K562 (cell line): ENCODE measurements around the gene ARHGAP24. TPM values are rescaled to one million over a fixed set of nuclear protein-coding genes. Genes with fewer than 3 reads are reported as not detected.

Experiments used
- ADNP ChIP-seq: fragments of 200-800 bp; sonication (Bioruptor generic); IDR thresholded peaks from 2 replicates; pipeline ENCODE4 v1.6.1; 2016; ENCODE audit warnings: missing genetic modification characterization, missing compliant biosample characterization
- AFF1 ChIP-seq, 2 experiments: fragments of 450-650 bp; IDR thresholded peaks; 2 replicates each; pipeline ENCODE4 v1.6.1; 2018; ENCODE audit warnings: mild to moderate bottlenecking in 2 of 2, low read depth in 1 of 2; ENCODE audit not compliant: partially characterized antibody in 2 of 2
- IRF9 ChIP-seq: fragments of 450-650 bp; IDR thresholded peaks from 2 replicates; pipeline ENCODE4 v1.6.1; 2016; ENCODE audit warnings: missing biosample characterization, missing genetic modification characterization
- PHB2 ChIP-seq: fragments of 450-650 bp; IDR thresholded peaks from 2 replicates; pipeline ENCODE4 v1.6.1; 2017; ENCODE audit warnings: low read depth
- RNF219 ChIP-seq: fragments of 250-450 bp; sonication (Bioruptor Pico); IDR thresholded peaks from 2 replicates; pipeline ENCODE4 v1.5.0; 2022; ENCODE audit warnings: mild to moderate bottlenecking
- polyA plus RNA-seq, 8 experiments: library from polyadenylated mRNA; depleted of rRNA in 4 of 8; stranded (reverse) in 5 of 8; unstranded in 3 of 8; fragments of >200 nt; fragmentation: Nextera tagmentation in 2 of 8; fragmentation: Illumina TruSeq in 1 of 8; extraction: Ambion mirVana in 2 of 8; extraction: Trizol in 1 of 8; gene quantifications; 2 replicates each; pipeline versions ENCODE4 v1.2.1 to v1.2.3, GENCODE V29; 2011 to 2014; ENCODE audit warnings: inconsistent platforms in 1 of 8, missing spikeins in 1 of 8
- total RNA-seq, 7 experiments: library from RNA; depleted of rRNA in 6 of 7; stranded (reverse); fragments of >200 nt in 6 of 7; fragmentation: Illumina TruSeq in 2 of 7; extraction: Trizol in 2 of 7; gene quantifications; 2 replicates each; pipeline versions ENCODE4 v1.2.1 to v1.2.3, GENCODE V29; 2011 to 2021; ENCODE audit warnings: low replicate concordance in 1 of 7
- TF ChIP-seq, protein P1 (sequence below), 2 experiments: fragments of 450-650 bp in 1 of 2; sonication (generic) in 1 of 2; formaldehyde crosslinking in 1 of 2; IDR thresholded peaks; 2 replicates each; pipeline versions ENCODE4 v1.7.1 to v1.9.0; 2016 to 2022; ENCODE audit warnings: inconsistent platforms in 1 of 2, mild to moderate bottlenecking in 1 of 2, missing genetic modification reagents in 1 of 2
- TF ChIP-seq, protein P2 (sequence below), 2 experiments: fragments of 200-800 bp in 1 of 2; sonication (Bioruptor generic) in 1 of 2; sonication (generic) in 1 of 2; formaldehyde crosslinking in 1 of 2; IDR thresholded peaks in 1 of 2; conservative IDR thresholded peaks in 1 of 2; 2 replicates each; pipeline versions ENCODE4 v1.5.0 to v1.6.1; 2016 to 2020; ENCODE audit warnings: missing compliant biosample characterization in 1 of 2, missing genetic modification characterization in 1 of 2, missing genetic modification reagents in 1 of 2

ARHGAP24 gene
- total and polyA plus RNA-seq, 9 of the 15 experiments (the other 6 are each of a cell fraction or from before 2014, with no cell fraction given): 8.0 to 22.6 (median 14.0) TPM

DNA sequence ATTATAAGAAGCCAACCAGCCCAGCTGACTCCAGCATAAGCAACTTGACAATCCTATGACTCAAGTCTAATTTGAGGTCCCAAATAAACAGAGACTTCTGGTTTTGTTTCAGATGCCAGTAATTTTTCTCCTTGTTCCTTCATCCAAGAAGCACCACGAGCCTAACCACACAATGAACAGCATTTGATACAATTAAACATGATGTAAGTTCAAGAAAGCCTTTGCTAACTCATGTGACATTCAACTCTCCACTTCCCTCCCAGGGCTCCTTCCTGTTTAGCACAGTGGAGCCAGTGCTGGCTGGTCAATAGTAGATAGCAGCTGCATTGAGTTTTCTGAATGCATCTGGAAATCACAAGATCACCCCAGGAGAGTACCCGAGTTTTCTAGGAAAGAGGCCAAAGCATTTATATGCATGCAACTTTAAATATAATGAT is 206.3 kb downstream of the ARHGAP24 start (continued):
- peak in 1 of 2 experiments; percentile 44 for TF ChIP-seq AFF1 (IDR thresholded peaks at IDR 0.05; ENCODE audit: low read depth in 1 of 2, partially characterized antibody in 2 of 2)
- peak; percentile 57 for TF ChIP-seq IRF9 (tag)
- no peak for TF ChIP-seq RNF219 (CRISPR knock-in tag)
- TF ChIP-seq ADNP: no peak
- TF ChIP-seq PHB2: no peak
- TF ChIP-seq, protein P1, sequence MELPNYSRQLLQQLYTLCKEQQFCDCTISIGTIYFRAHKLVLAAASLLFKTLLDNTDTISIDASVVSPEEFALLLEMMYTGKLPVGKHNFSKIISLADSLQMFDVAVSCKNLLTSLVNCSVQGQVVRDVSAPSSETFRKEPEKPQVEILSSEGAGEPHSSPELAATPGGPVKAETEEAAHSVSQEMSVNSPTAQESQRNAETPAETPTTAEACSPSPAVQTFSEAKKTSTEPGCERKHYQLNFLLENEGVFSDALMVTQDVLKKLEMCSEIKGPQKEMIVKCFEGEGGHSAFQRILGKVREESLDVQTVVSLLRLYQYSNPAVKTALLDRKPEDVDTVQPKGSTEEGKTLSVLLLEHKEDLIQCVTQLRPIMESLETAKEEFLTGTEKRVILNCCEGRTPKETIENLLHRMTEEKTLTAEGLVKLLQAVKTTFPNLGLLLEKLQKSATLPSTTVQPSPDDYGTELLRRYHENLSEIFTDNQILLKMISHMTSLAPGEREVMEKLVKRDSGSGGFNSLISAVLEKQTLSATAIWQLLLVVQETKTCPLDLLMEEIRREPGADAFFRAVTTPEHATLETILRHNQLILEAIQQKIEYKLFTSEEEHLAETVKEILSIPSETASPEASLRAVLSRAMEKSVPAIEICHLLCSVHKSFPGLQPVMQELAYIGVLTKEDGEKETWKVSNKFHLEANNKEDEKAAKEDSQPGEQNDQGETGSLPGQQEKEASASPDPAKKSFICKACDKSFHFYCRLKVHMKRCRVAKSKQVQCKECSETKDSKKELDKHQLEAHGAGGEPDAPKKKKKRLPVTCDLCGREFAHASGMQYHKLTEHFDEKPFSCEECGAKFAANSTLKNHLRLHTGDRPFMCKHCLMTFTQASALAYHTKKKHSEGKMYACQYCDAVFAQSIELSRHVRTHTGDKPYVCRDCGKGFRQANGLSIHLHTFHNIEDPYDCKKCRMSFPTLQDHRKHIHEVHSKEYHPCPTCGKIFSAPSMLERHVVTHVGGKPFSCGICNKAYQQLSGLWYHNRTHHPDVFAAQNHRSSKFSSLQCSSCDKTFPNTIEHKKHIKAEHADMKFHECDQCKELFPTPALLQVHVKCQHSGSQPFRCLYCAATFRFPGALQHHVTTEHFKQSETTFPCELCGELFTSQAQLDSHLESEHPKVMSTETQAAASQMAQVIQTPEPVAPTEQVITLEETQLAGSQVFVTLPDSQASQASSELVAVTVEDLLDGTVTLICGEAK (IDR thresholded peaks at IDR 0.05): no peak
- TF ChIP-seq, protein P1 (CRISPR knock-in tag; IDR thresholded peaks at IDR 0.05): no peak
- TF ChIP-seq, protein P2, sequence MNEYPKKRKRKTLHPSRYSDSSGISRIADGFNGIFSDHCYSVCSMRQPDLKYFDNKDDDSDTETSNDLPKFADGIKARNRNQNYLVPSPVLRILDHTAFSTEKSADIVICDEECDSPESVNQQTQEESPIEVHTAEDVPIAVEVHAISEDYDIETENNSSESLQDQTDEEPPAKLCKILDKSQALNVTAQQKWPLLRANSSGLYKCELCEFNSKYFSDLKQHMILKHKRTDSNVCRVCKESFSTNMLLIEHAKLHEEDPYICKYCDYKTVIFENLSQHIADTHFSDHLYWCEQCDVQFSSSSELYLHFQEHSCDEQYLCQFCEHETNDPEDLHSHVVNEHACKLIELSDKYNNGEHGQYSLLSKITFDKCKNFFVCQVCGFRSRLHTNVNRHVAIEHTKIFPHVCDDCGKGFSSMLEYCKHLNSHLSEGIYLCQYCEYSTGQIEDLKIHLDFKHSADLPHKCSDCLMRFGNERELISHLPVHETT (CRISPR knock-in tag; conservative IDR thresholded peaks at IDR 0.05 in 1 of 2, IDR thresholded peaks at IDR 0.05 in 1 of 2): no peak
